H1 (cell line): ENCODE measurements around the gene COLEC12. TPM values are rescaled to one million over a fixed set of nuclear protein-coding genes. Genes with fewer than 3 reads are reported as not detected.

Experiments used
- CTCF ChIA-PET: fragments of 300-600 bp; sonication (Branson Sonifier 250); formaldehyde crosslinking; loops from one replicate; lab custom pipeline; 2021; ENCODE audit not compliant: partially characterized antibody; lab: Charles Lee
- POLR2A ChIA-PET: fragments of 300-600 bp; sonication (Branson Sonifier 250); formaldehyde crosslinking; loops from one replicate; lab custom pipeline; 2021; ENCODE audit warnings: inconsistent platforms; ENCODE audit not compliant: partially characterized antibody; lab: Charles Lee
- DNase-seq, 2 experiments: peaks; one replicate each; pipeline versions ENCODE4 v3.0.0 to v3.0.0-alpha.2; 2010 to 2022; ENCODE audit warnings: low spot score in 2 of 2, low read depth in 1 of 2, mixed read lengths in 1 of 2
- FAIRE-seq: peaks from 2 replicates; lab custom pipeline; 2011; peaks lifted over from hg19 to GRCh38; lab: Jason Lieb, UNC
- H2AFZ ChIP-seq: 2 replicates; pipeline ENCODE4 v1.8.1; 2012; ENCODE audit warnings: low read length, inconsistent platforms
- H2AK5ac ChIP-seq: 2 replicates; pipeline ENCODE4 v1.6.1; 2013; ENCODE audit warnings: low read depth, low read length
- H2BK120ac ChIP-seq: replicated peaks from 2 replicates; pipeline ENCODE3; 2013; ENCODE audit warnings: low read depth, low read length, inconsistent platforms
- H2BK12ac ChIP-seq: 2 replicates; pipeline ENCODE4 v1.6.1; 2013; ENCODE audit warnings: low read depth, low read length
- H2BK15ac ChIP-seq: 2 replicates; pipeline ENCODE4 v1.6.1; 2013; ENCODE audit warnings: low read length
- H2BK20ac ChIP-seq: 2 replicates; pipeline ENCODE4 v1.6.1; 2013; ENCODE audit warnings: low read length
- H2BK5ac ChIP-seq: 2 replicates; pipeline ENCODE4 v1.6.1; 2013; ENCODE audit warnings: low read depth, low read length
- H3K14ac ChIP-seq: 2 replicates; pipeline ENCODE4 v1.6.1; 2013; ENCODE audit warnings: inconsistent platforms; ENCODE audit not compliant: insufficient read length
- H3K18ac ChIP-seq: 2 replicates; pipeline ENCODE4 v1.6.1; 2013; ENCODE audit warnings: low read length; ENCODE audit errors: extremely low read depth
- H3K23ac ChIP-seq: 2 replicates; pipeline ENCODE4 v1.6.1; 2013; ENCODE audit warnings: inconsistent platforms; ENCODE audit not compliant: insufficient read length
- H3K23me2 ChIP-seq: 2 replicates; pipeline ENCODE4 v1.6.1; 2013; ENCODE audit warnings: low read depth, low read length
- H3K27ac ChIP-seq: 2 replicates; pipeline ENCODE4 v1.6.1; 2011; ENCODE audit warnings: low read depth, low read length, inconsistent platforms
- H3K27me3 ChIP-seq, 4 experiments: replicated peaks in 1 of 4; 1 replicate in 1 of 4; 2 replicates in 3 of 4; pipeline versions ENCODE4 v1.6.1 to v1.8.1; 2011 to 2013; ENCODE audit warnings: low read length in 3 of 4, mild to moderate bottlenecking in 3 of 4, inconsistent platforms in 2 of 4, mixed read lengths in 2 of 4, moderate library complexity in 1 of 4; ENCODE audit not compliant: control insufficient read depth in 3 of 4, insufficient read depth in 3 of 4; ENCODE audit errors: extremely low read depth in 1 of 4
- H3K36me3 ChIP-seq, 4 experiments: 2 replicates each; pipeline versions ENCODE4 v1.6.1 to v1.8.1; 2011 to 2013; ENCODE audit warnings: mild to moderate bottlenecking in 4 of 4, low read length in 3 of 4, moderate library complexity in 2 of 4, control low read depth in 1 of 4, inconsistent platforms in 1 of 4; ENCODE audit not compliant: insufficient read depth in 4 of 4, control insufficient read depth in 2 of 4
- H3K4ac ChIP-seq: replicated peaks from 2 replicates; pipeline ENCODE3; 2013; ENCODE audit warnings: low read length, low read depth, mixed read lengths, inconsistent platforms; ENCODE audit not compliant: insufficient read length
- H3K4me1 ChIP-seq, 4 experiments: replicated peaks in 1 of 4; 1 replicate in 1 of 4; 2 replicates in 3 of 4; pipeline versions ENCODE4 v1.6.1 to v1.8.1; 2011 to 2013; ENCODE audit warnings: low read length in 3 of 4, inconsistent platforms in 2 of 4, mixed read lengths in 1 of 4; ENCODE audit not compliant: insufficient read depth in 4 of 4, control insufficient read depth in 3 of 4
- H3K4me2 ChIP-seq, 2 experiments: 2 replicates each; pipeline versions ENCODE4 v1.6.1 to v1.8.1; 2011 to 2013; ENCODE audit warnings: low read depth in 2 of 2, low read length in 2 of 2, control low read depth in 1 of 2, inconsistent platforms in 1 of 2, mild to moderate bottlenecking in 1 of 2; ENCODE audit not compliant: insufficient read depth in 1 of 2
- H3K4me3 ChIP-seq, 4 experiments: fragments of 200-600, 300-600 bp in 1 of 4; sonication (generic), shearing (Covaris generic), sonication (Bioruptor Twin) in 1 of 4; 2 replicates each; pipeline versions ENCODE4 v1.5.1 to v1.8.1; 2011 to 2016; ENCODE audit warnings: low read length in 4 of 4, low read depth in 3 of 4, control low read depth in 2 of 4, inconsistent platforms in 2 of 4, mild to moderate bottlenecking in 2 of 4, mixed read lengths in 1 of 4, moderate library complexity in 1 of 4; ENCODE audit not compliant: insufficient read depth in 2 of 4; ENCODE audit errors: extremely low read depth in 1 of 4
- H3K56ac ChIP-seq: replicated peaks from 2 replicates; pipeline ENCODE3; 2013; ENCODE audit warnings: low read depth, mild to moderate bottlenecking, mixed read lengths, low read length, inconsistent platforms; ENCODE audit not compliant: insufficient read length
- H3K79me1 ChIP-seq: 2 replicates; pipeline ENCODE4 v1.6.1; 2013; ENCODE audit warnings: low read depth, low read length, control low read depth
- H3K79me2 ChIP-seq, 2 experiments: 2 replicates each; pipeline versions ENCODE4 v1.6.1 to v1.8.1; 2012 to 2013; ENCODE audit warnings: low read length in 2 of 2, mild to moderate bottlenecking in 2 of 2, inconsistent platforms in 1 of 2; ENCODE audit not compliant: insufficient read depth in 2 of 2, control insufficient read depth in 1 of 2
- H3K9ac ChIP-seq, 4 experiments: replicated peaks in 1 of 4; 1 replicate in 1 of 4; 2 replicates in 3 of 4; pipeline versions ENCODE4 v1.6.1 to v1.8.1; 2011 to 2013; ENCODE audit warnings: low read depth in 3 of 4, low read length in 3 of 4, control low read depth in 2 of 4, mild to moderate bottlenecking in 2 of 4, moderate library complexity in 2 of 4, inconsistent platforms in 1 of 4; ENCODE audit errors: extremely low read depth in 1 of 4
- H3K9me3 ChIP-seq, 2 experiments: 2 replicates each; pipeline versions ENCODE4 v1.6.1 to v1.8.1; 2012 to 2013; ENCODE audit warnings: mild to moderate bottlenecking in 2 of 2, moderate library complexity in 2 of 2, control low read depth in 1 of 2, inconsistent platforms in 1 of 2, low read depth in 1 of 2, low read length in 1 of 2, mixed read lengths in 1 of 2; ENCODE audit not compliant: insufficient read depth in 2 of 2
- H4K20me1 ChIP-seq, 2 experiments: replicated peaks in 1 of 2; 2 replicates each; pipeline versions ENCODE3 to v1.8.1; 2011 to 2013; ENCODE audit warnings: inconsistent platforms in 2 of 2, low read length in 2 of 2, mild to moderate bottlenecking in 1 of 2; ENCODE audit not compliant: insufficient read depth in 2 of 2, control insufficient read depth in 1 of 2
- H4K5ac ChIP-seq: 2 replicates; pipeline ENCODE4 v1.6.1; 2013; ENCODE audit warnings: low read length, low read depth, mixed read lengths, inconsistent platforms; ENCODE audit not compliant: insufficient read length
- H4K8ac ChIP-seq: 2 replicates; pipeline ENCODE4 v1.8.0; 2013; ENCODE audit warnings: mild to moderate bottlenecking, moderate library complexity, low read length, inconsistent platforms; ENCODE audit not compliant: insufficient read depth; ENCODE audit errors: extremely low read depth
- H4K91ac ChIP-seq: replicated peaks from 2 replicates; pipeline ENCODE3; 2013; ENCODE audit warnings: low read length, mixed read lengths, inconsistent platforms; ENCODE audit not compliant: insufficient read length
- CHD1 ChIP-seq: IDR thresholded peaks from 2 replicates; pipeline ENCODE4 v1.6.1; 2012; ENCODE audit warnings: low read depth, low read length, improper control_type of control experiment
- EZH2 ChIP-seq: fragments of 200-600 bp; sonication (generic); IDR thresholded peaks from 2 replicates; pipeline ENCODE4 v1.7.1; 2012; ENCODE audit warnings: low read depth, mild to moderate bottlenecking, moderate library complexity, low read length, inconsistent platforms; ENCODE audit not compliant: severe bottlenecking
- FOSL1 ChIP-seq: IDR thresholded peaks from 2 replicates; pipeline ENCODE4 v1.6.1; 2011; ENCODE audit warnings: mild to moderate bottlenecking, low read depth, low read length, moderate library complexity; ENCODE audit not compliant: insufficient read depth
- GTF2F1 ChIP-seq: IDR thresholded peaks from 2 replicates; pipeline ENCODE4 v1.6.1; 2012; ENCODE audit warnings: low read depth, low read length, improper control_type of control experiment, borderline replicate concordance
- NANOG ChIP-seq: IDR thresholded peaks from 2 replicates; pipeline ENCODE4 v1.6.1; 2011; ENCODE audit warnings: low read length, low read depth, mild to moderate bottlenecking, inconsistent platforms; ENCODE audit not compliant: insufficient read depth, poor library complexity, severe bottlenecking
- POLR2A ChIP-seq, 2 experiments: IDR thresholded peaks; 1 replicate in 1 of 2; 2 replicates in 1 of 2; pipeline ENCODE4 v1.6.1; 2011; ENCODE audit warnings: low read depth in 2 of 2, low read length in 2 of 2, mild to moderate bottlenecking in 2 of 2; ENCODE audit errors: control extremely low read depth in 1 of 2
- RFX5 ChIP-seq: IDR thresholded peaks from 2 replicates; pipeline ENCODE4 v1.6.1; 2011; ENCODE audit warnings: low read depth, low read length, improper control_type of control experiment, borderline replicate concordance
- SIN3A ChIP-seq, 2 experiments: IDR thresholded peaks in 1 of 2; conservative IDR thresholded peaks in 1 of 2; 2 replicates each; pipeline ENCODE4 v1.6.1; 2011 to 2012; ENCODE audit warnings: low read length in 2 of 2, improper control_type of control experiment in 1 of 2, low read depth in 1 of 2, mild to moderate bottlenecking in 1 of 2
- WGBS, 2 experiments: shearing (Covaris generic) in 1 of 2; methylation state at CpG; one replicate each; pipeline versions ENCODE4 v1.1.6 to v1.1.7; 2013 to 2015; ENCODE audit warnings: low lambda C conversion rate in 2 of 2, mixed read lengths in 2 of 2, inconsistent platforms in 1 of 2, low coverage in 1 of 2, missing lambda C conversion rate in 1 of 2; ENCODE audit not compliant: insufficient replicate concordance in 2 of 2, insufficient coverage in 1 of 2, insufficient read length in 1 of 2; ENCODE audit errors: extremely low coverage in 1 of 2, missing lambda C conversion rate in 1 of 2; 5-methylcytosine and 5-hydroxymethylcytosine counted together
- polyA plus RNA-seq, 7 experiments: library from polyadenylated mRNA; depleted of rRNA in 3 of 7; stranded (reverse) in 5 of 7; unstranded in 2 of 7; fragments of >200 nt in 5 of 7; fragments of 200-250 nt in 2 of 7; gene quantifications; 1 replicate in 5 of 7; 2 replicates in 1 of 7; 4 replicates in 1 of 7; pipeline versions ENCODE4 v1.2.1 to v1.2.3, GENCODE V29; 2011 to 2013; ENCODE audit warnings: missing spikeins in 2 of 7, mixed read lengths in 2 of 7
- total RNA-seq: library from RNA; stranded (reverse); fragmentation: NEBNext Ultra II Directional; extraction: Animal tissue kit (Norgen Biotek cat#: 25700); gene quantifications from 2 replicates; pipeline ENCODE4 v1.2.1, GENCODE V29; 2021

The COLEC12 gene
- total and polyA plus RNA-seq, 2 of the 8 experiments (the other 6 are each of a cell fraction or from before 2014, with no cell fraction given) = 0.44 to 2.3 TPM

DNA sequence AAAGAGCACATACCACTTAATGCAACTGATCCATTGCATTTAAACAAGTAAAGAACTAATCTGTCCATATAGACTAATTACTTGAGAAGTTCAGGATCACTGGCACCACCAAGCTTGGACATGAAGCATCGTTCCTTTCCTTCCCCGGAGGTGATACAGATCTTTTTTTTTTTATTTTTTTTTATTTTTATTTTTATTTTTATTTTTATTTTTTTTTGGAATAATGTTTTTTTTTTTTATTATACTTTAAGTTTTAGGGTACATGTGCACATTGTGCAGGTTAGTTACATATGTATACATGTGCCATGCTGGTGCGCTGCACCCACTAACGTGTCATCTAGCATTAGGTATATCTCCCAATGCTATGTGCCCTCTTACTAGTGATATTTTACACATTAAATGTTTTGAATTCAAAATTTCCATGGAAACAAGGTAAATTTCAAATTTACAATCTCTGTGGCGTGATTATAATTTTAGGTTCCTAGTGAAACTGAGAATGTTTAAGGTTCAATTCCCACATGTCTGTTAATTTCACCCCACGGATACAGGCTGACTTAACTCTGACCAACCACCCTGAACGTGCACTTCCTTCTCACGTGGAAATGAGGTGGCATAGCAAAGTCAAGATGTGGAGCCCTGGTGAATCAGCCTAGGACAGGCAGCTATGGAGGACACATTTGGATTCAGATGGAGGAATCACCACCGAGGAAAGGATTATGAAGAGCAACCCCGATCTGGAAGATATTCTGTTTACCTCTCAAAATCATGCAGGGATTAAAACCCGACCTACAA lies 131.1 kb downstream of the COLEC12 start:
- Histone ChIP-seq H3K4me2 (no peak overlapping the region), H3K79me2 (no peaks in the 10 kb centered on the region)

More for the DNA sequence above, 131.1 kb downstream of the COLEC12 start:
- Histone ChIP-seq H3K36me3 (no peaks in the 10 kb centered on the region), H3K4ac (no peak overlapping the region), H2BK12ac (no peak overlapping the region), H4K20me1 (no peaks in the 10 kb centered on the region), H4K8ac (no peak overlapping the region), H2AFZ (no peak overlapping the region), H4K91ac (no peak overlapping the region), H3K4me1 (peaks cover 5 to 9% (median 9%) of the 10 kb centered on the region in 4 experiments), H3K9ac (no peak overlapping the region), H3K18ac (no peak overlapping the region), H3K23me2 (no peaks in the 10 kb centered on the region), H3K56ac (no peak overlapping the region), H3K14ac (no peak overlapping the region), H3K9me3 (no peaks in the 10 kb centered on the region), H4K5ac (no peak overlapping the region), H2BK5ac (no peak overlapping the region), H3K79me1 (no peaks in the 10 kb centered on the region), H3K27ac (no peak overlapping the region), H3K23ac (no peak overlapping the region), H2BK120ac (no peak overlapping the region), H2AK5ac (no peak overlapping the region), H2BK15ac (no peak overlapping the region), H2BK20ac (0 out of 2 replicates have a peak overlapping the region, but pooled peaks have one; percentile 6), H3K4me3 (no peak overlapping the region), H3K27me3 (no peaks in the 10 kb centered on the region)
- WGBS, 2 experiments = 82% methylated on average over 11 of the region's 11 CpGs; no CpG with 5 or more reads in 1 of the 2 experiments
- ChIA-PET CTCF (interaction anchor here (1.0 kb wide), 1 partner anchor 77 kb away, joined by 3 read pairs; no protein-coding TSS in a partner anchor), POLR2A (no interaction called here)
- no peak for FAIRE-seq
- TF ChIP-seq POLR2A (IDR thresholded peaks at IDR 0.05; ENCODE audit: control extremely low read depth in 1 of 2, low read depth in 2 of 2, low read length in 2 of 2) (no peak), SIN3A (conservative IDR thresholded peaks at IDR 0.05 in 1 of 2, IDR thresholded peaks at IDR 0.05 in 1 of 2; ENCODE audit: low read depth in 1 of 2, low read length in 2 of 2) (no peak), NANOG (no peak), RFX5 (no peak), FOSL1 (no peak), CHD1 (no peak), GTF2F1 (no peak), EZH2 (no peak)
- DNase-seq = no peak
